NCI-H460 (cell line): ENCODE data around the gene PDE6D. TPM values are rescaled to one million over a fixed set of nuclear protein-coding genes. Genes with fewer than 3 reads are reported as not detected.
"Not testable (repeated sequence)": the region's sequence is repeated elsewhere in the genome, so short reads cannot be mapped to it uniquely, and the experiment has no call there.

Experiments used
- DNase-seq: peaks from one replicate; pipeline ENCODE4 v3.0.0-alpha.2; 2016; ENCODE audit warnings: low read depth; ENCODE audit errors: extremely low read depth
- total RNA-seq: library from RNA; depleted of rRNA; stranded (reverse); fragments of >200 nt; shearing (Covaris generic); gene quantifications from 2 replicates; pipeline ENCODE4 v1.2.3, GENCODE V29; 2014

The PDE6D gene
- total RNA-seq, 1 experiment from 2014 or later = 32.6 TPM

DNA sequence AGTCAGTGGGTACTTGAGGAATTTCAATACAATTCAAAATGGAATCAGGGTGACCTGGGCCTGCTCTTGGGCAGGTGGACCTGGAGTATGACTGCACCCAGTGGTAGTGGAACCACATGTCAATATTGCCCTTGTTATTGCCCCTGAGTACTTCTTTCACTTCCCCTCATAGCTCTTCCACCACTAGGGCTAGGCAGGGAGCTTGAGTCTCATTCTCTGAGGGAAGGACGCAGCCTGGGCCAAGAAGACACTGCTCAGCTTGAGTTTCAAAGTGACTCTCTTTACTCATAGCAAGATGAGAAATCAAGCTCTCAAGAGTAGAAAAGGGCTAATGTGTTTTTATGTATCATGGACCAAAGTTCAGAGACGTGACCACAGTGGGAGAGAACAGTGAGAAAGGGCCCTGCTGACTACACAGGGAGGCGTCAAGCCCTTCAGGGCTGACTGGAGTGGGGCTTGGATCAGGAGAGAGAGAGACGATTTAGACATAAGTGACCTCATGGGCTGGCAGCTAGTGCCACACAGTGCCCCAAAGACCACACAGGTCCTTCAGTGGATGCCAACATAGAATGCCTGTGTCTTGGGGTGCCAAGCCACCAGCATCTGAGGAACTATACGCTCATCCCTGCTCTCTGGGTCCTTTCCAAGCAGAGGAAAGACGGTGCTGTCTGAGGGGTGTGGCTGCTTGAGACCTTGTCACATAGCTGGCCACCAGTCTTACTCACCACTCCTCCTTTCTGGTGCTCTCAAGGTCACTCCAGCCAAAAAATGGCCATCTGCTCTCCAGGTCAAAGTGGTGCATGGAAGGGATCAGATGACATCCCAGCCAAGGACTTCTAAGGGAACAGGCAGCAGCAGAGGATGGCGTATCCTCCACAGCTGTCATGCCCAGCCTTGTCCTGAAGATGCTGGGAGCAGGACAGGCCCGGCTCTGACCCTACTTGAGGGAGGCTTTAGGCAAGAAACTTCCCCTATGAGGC is 59.8 kb downstream of the PDE6D start:
- DNase-seq = no peak

DNA sequence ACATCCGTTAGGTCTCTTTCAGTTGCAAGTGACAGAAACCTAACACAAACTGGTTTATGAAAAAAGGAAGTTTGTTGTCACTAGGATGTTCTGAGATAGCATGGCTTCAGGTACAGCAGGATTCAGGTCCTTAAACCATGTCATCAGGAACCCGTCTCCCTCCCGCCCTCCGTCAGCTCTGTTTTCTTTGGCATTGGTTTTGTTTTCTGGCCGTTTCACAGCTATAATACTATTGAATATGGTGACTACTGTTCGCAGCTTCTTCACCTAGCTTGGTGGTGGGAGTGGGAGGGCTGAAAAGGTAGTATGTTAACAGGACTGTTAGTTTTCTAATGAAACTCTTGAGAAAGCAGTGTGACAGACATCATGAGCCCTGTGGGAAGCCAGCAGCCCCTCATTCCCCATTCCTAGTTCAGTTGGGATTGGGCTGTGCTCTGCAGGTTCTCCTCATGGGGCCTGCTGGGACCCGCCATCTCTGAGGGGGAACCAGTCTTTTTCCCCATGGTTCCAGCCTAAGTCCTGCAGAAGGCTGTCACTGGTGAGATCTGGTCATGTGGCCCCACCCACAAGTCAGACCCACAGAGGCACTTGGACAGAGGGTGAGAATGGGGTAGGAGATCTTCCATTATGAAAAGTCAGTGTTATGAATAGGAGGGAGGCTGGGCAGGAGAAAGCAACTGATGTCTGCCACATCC is 60.6 kb downstream of the PDE6D start:
- DNase-seq = no peak

DNA sequence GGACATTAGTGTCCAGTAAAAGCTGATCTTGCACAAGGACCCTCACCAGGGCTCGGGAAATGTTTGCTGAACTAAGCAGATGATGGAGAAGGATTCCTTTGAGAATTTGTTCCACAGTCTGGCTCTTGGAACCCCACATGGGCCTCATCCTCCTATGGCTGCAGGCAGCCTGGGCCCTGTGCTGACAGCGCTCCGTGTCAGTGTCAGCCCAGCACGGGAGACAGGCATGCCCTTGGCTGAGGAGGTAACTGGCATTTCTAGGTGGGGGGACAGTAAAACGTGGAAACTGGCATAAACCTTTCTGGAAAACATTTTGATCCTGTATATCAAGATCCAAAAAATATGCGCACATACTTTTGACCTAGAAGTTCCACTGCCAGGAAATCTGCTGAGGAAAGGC is 62.3 kb downstream of the PDE6D start:
- DNase-seq = no peak

DNA sequence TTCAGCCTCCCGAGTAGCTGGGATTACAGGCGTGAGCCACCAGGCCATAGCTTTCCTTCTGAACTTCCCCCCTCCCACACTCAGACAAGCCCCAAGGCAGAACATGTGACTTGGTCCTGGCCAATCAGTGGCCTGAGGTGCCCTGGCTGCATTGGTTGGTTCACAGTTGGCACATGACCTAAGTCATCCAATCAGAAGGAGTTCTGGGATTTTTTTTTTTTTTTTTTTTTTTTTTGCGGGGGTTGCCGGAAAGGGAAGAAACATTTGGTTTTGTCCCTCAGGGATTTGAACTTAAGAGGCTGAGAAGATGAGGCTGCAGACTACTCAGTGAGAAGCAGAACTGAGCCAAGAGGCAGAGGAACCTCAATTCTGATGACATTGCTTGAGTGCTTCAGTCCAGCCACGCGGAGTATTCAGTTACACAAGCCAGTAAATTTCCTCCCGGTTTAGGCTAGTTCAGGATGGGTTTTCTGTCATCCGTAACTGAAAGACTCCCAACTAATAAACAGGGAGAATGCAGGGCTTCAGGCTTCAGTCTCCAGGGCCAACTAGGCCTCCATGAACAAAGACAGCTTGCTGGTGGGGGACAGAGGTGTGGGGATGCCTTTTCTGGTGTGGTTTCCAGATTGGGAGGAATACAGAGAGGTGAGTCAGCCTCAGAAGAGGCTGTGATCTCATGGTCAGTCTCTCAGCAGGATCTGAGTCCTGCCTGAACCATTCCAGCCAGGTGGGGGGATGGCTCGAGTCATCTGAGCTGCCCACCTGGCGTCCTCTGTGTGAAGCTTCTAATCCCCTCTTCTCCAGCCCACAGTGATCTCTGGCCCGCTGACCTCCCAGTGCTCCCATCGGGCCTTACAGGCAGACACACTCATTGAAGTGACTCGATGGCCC is 63.6 kb downstream of the PDE6D start:
- no peak for DNase-seq

DNA sequence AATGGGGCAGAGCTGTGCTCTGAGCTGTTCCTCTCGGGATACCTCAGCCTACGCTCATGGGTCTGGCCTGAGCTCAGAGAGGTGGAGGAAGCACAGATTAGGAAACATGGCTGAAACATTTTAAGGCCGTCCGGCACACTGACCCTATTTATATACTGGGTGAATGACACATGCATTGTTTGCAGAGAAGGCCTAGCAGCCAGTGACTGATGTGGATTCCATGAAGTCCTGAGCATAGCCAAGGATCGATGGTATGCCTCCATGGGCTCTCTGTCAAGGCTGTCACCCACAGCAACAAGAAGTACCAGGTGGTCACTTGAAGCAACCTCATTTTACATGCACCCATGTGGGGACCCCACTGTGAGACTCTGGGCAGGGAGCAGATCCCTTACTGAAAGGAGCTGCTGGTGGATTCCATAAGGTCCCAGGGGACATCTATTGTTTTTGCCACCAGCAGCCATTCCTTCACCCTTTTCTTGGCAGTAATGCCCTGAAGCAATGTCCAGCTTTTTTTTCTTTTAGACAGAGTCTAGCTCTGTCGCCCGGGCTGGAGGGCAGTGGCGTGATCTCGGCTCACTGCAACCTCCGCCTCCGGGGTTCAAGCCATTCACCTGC is 64.3 kb downstream of the PDE6D start:
- DNase-seq = no peak

DNA sequence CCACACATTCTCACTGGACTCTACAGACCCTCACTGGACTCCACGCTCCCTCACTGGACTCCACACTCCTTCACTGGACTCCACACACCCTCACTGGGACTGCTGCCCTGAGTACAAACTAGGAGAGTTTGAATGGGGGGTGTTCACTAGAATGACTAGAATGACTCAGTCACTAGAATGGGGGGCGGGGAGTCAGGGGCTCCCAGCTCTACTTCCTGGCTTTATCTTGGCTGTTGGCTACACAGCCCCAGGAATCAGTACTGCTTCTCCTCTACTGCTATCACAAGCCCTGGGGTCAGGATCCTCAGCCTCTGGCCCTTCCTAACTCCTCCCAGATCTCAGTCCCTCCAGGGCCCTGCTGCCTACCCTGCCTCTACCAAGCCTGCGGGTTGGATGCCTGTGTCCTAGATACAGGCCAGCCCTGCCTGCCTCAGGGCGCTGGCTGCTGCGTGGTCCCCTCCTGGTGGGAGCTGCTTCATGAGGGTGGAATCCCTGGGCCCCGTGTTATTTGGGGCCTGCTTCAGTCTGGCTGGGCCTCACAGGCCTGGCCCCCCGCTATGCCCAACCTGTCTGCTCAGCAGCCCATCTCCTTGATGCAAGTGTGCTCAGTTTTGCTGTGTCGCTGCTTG is 65.0 kb downstream of the PDE6D start:
- DNase-seq = no peak

DNA sequence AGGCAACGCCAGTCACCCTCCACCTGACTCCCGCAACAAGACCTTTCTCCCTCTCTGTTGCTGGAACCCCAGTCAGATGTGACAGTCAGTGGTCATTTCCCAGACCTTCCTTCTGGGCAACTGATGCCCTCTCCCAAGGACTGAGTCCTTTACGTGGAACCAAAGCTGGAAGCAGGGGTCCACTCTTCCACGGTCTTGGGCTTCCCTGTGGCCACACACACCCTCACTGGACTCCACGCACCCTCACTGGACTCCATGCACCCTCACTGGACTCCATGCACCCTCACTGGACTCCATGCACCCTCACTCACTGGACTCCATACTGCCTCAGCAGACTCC is 65.6 kb downstream of the PDE6D start:
- no peak for DNase-seq

DNA sequence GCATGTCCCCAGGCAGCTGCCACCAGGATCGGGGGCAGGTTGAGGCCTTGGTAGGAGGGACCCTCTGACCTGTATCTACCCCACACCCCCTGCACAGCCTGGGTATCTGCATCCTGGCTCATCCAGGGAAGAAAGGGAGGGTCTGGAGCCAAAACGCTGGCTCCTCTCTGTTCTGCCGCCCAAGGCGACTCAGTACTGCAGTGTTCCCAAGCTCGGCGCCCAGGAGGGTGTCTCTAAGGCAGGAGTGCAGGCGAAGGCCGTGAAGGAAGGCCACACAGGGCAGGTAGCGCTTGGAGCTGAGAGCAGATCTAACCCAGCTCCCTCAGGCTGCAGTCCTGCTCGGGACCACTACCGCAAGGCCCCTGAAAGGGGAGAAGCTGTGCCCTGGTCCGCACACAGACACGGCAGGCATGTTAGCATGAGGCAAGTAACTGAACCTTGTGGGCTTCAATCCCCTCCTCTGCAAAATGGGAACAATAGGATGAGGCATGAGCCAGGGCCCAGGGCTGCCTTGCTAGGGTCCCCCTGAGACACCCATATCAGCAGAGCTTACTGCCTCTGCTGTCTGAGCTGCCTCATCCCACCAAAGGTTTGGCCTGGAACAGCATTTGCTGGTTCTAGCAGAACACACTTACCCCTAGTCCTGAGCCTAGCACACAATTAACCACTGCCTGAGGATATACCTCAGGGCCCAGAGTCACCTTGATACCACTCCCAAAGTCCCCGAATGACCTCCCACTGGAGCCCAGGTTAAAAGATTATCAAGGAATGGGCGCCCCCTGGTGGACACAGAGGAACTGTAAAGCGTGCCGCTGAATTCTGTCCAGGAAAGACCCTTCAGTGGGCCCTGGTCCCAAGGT is 66.2 kb downstream of the PDE6D start:
- DNase-seq = peak; percentile 69

DNA sequence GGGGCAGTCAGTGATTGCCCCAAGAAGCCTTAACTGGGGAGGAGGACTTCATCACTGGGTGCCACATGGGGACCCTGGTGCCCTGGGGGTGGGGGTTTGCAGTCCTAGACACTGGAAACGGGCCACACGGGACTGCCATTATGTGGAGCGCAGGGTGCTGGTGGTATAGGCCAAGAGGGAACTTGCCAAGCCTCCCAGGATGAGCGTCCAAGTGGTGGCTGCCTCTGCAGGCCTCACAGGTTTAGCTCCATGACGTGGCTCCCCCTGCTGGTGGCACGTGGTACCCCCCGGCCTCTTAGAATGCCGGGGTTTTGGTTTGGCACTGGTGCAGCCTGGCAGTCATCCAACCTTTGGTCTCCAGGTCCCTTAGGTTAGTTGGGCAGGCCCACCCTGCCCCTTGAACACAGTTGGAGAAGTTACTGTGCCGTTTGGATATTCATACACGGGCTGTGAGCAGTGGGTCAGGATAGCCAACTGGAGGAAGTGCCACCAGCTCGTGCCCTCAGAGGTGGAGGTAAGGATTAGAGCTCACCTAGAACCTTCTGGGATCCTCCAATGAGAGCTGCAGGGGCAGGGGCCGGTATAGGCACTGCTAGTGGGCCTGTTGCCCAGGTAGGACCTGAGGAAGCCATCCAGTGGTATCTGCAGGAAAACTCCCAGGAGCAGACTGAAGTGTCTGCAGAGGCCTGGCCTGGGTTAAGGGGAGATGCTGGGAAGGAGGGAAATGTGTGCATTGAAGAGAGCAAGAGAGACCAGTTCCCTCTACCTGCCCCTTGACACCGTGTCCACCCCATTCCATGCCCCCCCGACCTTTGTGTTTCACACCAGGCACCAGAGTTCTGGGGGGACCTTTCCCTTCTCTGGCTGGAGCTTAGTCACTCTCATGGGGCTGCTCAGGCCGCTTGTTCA is 67.1 kb downstream of the PDE6D start:
- peak; percentile 91 for DNase-seq

DNA sequence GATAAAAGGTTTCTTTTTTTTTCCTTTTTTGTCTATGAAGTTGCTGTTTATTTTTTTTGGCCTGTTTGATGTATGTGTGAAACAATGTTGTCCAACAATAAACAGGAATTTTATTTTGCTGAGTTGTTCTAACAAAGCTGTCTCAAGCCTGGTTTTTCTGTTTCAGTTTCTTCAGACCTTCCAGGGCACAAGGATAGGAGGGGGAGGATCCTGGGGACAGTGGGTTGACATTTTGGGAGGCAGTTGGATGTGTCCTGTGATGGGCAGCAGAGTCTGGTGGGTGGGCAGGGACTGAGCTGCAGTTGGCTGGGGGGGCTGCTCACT is 67.7 kb downstream of the PDE6D start:
- DNase-seq = not testable (repeated sequence)

DNA sequence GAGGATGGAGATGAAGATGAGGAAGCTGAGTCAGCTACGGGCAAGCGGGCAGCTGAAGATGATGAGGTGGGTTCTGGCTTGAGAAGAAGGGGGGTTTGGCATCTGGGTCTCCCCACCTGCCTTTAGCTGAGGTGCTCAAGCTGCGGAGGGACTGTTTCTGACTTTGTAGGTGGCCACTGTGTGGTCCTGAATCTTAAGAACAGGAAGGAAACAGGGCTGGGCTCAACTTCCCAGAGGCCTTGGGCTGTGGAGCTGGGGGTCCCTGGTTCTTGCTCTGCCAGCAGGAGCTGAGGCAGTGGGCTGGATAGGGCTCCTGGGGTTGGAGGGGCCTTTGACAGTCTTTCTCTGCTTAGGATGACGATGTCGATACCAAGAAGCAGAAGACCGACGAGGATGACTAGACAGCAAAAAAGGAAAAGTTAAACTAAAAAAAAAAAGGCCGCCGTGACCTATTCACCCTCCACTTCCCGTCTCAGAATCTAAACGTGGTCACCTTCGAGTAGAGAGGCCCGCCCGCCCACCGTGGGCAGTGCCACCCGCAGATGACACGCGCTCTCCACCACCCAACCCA is 68.5 kb downstream of the PDE6D start:
- DNase-seq = not testable (repeated sequence)

DNA sequence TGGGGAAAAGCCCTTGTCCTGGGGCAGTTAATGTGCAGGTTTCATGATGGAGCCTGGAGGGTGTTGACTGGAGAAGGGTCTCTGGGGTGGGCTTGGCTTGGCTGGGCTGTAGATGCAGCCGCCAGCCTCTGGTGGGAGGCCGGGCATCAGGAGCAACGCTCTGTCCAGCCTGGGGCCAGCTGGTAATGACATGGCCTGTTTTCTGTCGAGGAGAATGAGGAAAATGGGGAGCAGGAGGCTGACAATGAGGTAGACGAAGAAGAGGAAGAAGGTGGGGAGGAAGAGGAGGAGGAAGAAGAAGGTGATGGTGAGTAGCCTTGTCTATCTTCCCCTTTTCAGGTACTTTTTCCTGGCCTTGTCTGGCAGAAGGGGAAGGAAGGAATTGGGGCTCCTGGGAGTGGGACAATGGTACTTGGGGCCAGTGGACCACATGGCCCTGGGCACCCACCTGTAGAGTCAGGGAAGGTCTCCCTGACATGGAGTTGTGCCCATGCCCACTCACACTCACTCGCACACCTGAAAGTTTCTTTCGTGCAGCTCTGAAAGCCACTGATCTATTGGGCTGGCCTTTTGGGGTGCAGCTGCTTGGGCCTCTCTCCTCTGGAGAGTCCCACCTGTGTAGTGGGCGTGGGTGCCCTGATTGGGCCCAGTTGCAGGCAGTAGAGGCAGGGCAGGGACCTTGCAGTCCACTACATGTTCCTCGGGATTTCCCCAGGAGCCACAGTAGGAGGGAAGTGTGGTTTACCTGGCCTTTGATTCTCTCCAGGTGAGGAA is 69.2 kb downstream of the PDE6D start:
- DNase-seq = no peak

DNA sequence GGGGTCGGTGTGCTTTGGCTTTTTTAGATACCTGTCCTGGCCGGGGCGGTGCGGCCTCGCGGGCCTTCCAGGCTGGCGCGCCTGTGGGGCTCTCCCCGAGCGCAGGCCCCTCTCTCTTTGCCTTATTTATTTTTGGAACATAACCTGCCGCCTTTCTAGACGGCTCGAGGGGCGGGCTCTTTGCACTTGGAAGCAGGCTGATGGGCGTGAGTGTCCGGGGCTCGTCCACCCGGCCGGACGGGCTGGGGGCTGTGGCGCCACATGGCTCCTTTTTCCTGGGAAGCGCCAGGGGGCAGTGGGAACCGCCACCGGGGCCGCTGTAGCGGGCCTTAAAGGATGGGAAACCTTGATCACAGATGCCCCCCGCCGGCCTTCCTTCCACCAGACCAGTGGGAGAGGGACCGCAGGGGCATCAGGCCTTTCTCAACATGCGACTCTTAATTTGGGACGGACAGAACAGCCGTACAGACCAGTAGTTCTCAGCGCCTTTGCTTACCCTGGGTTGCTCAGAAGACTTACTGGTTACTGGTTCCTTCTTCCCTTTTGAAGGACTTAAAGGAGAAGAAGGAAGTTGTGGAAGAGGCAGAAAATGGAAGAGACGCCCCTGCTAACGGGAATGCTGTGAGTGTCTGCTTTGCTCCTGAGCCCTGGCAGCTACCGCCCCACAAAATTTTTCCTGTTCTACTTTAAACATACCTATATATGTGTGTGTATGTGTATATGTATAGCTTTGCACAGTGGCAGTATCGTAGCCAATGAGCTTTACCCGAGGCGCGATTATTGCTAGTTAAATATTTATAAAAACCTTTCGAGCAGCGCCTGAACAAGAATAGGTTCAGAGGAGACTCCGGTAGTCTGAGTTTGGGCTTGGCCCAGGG is 70.0 kb downstream of the PDE6D start:
- no peak for DNase-seq

DNA sequence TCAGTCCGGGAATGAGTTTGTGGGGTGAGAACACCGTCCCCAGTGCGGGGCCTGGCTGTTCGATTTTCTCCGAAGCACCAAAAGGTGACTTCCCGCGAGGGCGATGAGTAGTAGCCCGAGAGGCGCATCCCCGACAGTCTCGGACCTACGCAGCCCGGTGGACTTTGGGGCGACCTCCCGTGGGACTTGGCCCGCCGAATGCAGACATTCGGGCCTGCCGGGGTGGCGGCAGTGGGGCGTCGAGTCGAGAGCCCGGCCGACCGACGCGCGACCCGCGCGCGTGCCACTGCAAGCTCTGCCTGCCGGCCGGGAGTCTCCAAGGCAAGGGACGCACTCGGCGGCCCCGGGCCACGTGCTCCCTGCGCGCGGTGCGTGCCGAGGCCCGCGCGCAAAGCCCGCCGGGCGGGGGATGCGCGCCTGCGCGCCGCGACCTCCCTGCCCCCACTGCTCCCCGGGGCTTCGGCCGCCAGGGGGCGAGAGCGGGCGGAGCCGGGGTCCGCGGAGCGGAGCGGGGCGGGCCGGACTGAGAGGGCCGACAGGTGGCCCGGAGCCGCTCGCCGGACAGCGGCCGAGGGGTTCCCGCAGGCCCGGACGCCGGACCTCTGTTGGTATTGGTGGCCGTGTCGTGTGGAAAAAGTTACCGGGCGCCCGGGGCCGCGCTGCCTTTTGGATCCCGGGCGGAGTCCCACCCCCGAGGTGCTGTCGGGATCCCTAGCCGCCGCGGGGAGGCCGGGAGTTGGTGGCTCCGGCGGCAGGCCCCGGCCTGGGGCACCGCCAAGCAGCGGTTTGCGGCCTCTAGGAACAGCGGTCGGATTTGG is 70.9 kb downstream of the PDE6D start:
- DNase-seq = peak; percentile 82

DNA sequence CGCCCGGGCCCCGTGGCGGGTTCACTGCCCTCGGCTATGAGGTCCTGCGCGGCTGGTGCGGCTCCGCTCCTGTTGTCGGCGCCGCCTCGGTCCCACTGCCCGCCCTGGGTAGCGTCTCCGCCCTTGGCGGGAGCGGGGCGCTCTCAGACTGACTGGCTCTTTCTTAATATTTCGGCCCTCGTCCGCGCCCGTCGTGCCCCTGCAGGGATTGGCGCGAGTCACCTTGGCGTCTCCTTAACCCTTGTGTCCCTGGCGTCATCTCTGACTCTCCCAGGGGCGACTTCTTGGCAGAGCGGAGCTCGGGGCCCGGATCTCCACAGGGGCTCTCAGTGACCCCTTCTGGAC is 71.5 kb downstream of the PDE6D start:
- DNase-seq = no peak
